GM19351 (cell line): Measurements from ENCODE around the gene MAPKAP1.
A peak's percentile ranks its signal among the peaks of the same experiment; 100 is the strongest.
"Not testable (repeated sequence)": the region's sequence is repeated elsewhere in the genome, so short reads cannot be mapped to it uniquely, and the experiment has no call there.

Source experiments
- ATAC-seq: cut with Tn5 transposase; IDR thresholded peaks from one replicate; pipeline ENCODE4 v1.9.1; 2021; ENCODE audit warnings: mild to moderate bottlenecking, moderate library complexity; ENCODE audit not compliant: unreplicated experiment

The MAPKAP1 gene

DNA sequence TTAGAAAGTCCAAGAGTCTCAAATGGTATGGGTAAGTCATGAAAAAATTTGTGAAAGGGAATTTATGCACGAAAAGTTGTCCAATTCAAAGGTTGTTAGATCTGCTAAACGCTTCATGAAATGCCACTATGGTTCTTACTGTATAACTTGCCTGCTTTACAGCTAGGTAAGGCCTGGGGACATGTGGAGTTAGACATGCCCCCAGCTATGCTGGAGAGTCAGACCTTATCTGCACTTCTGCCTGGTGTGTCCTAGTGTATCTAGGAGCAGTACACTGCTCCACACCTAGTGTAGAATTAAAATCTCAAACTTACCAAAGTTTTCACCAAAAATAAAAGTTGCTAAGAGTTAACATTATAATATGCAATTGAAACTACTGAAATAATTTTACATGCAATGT is 136.8 kb downstream of the MAPKAP1 start:
- no peak for ATAC-seq

DNA sequence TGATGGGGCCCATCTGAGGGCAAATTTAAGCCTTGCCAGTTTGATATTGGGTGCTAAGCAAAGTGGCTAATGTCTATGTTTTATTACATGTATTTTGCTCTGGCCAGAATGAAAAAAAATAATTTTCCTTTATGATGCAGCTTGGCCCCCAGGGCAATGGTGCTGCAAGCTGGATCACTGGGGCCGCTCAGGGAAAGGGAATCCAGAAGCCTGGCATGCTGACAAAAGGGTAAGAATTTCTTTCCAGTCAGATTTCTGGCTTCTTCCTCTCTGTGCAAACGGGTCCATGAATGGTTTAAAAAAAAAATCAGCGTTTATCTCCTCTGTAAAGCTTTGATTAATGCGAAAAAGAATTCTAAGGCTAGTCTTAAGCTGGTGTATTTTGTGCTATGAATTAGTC is 138.4 kb downstream of the MAPKAP1 start:
- ATAC-seq, result no peak

DNA sequence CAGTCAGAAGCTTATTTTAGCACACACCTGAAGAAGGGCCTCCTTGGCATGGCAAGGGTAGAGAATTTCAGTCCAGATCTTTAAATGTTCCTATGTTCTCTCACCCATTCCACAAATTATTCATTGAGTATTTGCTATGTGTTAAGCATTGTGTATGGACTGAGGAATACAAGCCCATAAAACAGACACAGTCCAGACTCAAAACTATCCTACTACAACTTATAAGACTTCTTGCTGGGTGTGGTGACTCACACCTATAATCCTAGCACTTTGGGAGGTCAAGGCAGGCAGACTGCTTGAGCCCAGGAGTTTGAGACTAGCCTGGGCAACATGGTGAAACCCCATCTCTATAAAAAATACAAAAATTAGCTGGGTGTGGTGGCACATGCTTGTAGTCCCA is 141.0 kb downstream of the MAPKAP1 start:
- not testable (repeated sequence) for ATAC-seq

DNA sequence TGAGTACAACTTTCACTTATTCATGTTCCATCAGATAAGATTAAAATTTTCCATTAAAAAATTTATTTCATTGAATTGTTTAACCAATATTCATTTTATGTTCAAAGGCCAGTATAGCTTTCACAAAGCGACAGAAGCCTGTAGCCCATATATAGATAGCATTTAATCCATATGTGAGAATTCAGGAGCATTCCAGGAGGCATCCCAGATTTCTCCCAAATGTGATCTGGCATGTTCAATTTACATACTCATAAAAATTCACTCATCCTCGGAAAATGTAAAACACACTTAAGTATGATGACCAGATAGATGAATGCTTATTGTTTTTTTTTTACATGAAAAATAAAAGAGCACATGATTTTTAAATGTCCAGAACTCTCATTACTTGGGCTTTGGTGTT is 141.9 kb downstream of the MAPKAP1 start:
- ATAC-seq, result no peak

DNA sequence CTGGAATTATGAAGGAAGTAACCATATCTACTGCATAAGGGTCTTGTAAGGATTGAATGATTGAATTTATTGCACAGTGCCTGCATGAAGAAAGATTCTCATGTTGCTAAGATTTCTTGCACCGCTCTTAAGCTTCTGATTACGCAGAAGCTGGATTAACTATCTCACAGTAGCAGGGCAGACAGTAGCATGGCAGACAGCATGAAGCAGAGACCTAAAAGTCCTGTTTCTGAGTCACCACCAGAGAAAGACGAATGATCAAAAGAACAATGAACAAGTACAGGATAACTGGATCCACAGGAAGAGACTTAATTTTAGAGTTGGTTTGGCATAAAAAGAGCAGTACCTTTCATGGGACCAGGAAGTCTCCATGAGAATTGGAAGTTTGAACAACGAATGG is 142.4 kb downstream of the MAPKAP1 start:
- no peak for ATAC-seq

DNA sequence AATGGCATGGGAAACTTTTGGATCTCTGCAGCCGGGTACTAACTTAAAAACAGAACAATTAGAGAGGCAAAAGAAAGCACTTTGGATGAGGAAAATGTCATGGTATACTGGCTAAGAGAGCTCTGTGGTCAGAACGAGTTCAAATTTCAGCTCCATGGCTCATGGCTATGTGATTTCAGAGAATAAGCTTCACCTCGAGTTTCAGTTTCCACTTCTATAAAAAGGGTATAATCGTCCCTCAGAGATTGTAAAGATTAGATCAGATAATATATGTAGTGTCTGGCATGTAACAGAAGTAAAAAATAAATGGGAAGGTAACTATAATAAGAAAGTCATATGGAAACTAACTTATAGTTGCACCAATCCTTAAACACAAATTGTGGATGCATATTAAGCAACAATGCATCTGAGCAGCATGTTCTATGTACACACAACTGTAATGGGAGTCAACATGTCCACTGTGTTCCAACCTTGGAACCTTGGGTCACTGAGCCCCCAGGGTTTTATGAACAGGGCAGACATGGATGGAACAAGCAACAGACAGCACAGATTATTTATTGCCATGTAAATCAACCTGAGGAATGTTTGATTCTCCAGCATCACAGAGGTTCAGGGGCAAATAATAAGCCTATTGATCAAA is 145.4 kb downstream of the MAPKAP1 start:
- peak; percentile 81 for ATAC-seq

DNA sequence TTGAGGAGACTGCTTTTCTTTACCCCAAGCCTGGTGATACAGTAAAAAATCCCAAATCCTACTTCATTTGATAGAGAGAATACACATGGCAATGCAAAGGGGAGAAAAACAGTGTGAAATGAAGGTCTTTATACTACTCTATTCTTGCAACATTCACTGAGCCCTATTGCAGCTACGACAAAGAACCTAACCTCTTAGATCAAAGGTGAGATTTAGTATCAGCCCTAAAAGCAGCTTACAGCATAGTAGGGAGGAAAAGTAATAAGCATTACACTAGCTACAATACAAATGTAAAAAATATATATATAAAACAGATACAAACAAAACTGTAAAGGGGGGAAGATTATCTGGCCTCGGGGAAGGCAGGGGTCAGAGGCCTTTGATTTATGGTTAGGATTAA is 147.1 kb downstream of the MAPKAP1 start:
- ATAC-seq, result no peak

DNA sequence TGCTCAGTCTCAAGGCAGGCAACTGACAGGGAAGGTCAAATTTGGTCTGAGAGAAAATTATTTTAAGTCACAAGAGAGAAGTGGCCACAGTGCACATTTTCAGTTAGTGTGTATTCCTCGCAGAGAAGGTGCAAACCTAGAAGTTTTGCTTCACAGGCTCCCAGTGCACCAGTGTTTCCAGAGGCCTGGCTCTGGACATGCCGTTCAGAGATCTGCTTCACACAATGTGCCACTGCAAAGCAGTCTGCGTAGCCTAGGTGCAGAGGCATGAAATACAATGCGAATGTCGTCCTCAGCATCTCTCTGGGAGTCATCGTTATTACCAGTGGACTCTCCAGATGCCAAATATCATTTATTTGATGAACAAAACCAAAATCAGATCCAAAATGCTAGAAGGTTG is 147.8 kb downstream of the MAPKAP1 start:
- ATAC-seq, result no peak

DNA sequence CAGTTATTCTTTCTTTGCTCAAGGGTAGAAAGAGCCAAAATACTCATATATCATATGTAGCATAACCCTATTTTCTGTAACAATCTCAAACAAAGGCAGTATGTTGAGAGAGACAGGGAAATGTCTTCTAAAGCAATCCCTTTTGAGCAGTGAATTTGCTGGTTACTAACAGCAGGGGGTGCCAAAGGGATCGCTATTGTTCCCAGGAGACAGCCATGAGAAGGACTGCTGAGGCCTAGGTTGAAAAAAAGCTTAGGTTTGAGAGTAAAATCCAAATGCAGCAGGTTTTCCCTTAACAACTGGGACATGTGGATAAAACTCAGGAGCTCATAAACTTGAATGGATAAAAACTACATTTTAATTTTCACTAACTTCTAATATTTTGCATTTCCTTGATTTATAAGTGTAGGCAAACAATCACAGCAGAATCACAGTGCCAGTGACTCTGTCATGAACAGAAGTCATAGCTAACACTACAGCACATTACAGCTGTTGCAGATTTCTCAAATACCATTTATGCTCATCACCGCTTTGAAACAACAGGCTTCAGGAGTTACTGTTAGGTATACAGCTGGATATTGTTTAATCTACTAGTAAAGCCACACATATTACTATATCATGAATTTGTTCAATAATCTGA is 148.4 kb downstream of the MAPKAP1 start:
- ATAC-seq, result peak; percentile 43

DNA sequence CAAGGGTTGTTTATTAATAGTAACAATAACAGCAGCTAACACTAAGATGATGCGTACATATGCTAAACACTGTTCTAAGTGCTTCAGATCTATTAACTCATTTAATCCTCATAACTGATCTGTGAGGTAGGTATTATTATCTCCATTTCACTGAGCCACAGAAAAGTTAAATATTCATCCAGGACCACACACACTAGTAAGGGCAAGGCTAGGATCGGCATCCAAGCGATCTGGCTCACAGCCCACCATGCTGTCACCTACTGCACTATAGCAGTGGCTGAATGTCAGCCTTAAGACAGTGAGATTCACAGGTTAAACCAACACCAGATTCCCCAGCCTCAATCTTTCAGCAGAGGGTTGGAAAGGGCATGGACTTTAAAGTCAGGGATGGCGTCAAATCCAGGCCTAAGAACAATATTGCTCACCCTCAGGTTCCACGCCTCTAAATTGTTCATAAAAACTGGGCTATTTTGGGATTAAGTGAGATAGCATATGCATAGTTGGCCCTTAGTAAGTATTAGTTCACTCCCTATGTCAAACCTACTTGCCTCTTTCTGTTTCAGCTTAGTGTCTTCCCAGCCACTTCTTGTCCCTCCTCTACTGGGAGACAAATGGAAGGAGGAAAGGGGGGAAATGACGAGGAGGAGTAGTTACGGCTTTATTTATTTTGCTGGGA is 150.8 kb downstream of the MAPKAP1 start:
- ATAC-seq, result no peak

DNA sequence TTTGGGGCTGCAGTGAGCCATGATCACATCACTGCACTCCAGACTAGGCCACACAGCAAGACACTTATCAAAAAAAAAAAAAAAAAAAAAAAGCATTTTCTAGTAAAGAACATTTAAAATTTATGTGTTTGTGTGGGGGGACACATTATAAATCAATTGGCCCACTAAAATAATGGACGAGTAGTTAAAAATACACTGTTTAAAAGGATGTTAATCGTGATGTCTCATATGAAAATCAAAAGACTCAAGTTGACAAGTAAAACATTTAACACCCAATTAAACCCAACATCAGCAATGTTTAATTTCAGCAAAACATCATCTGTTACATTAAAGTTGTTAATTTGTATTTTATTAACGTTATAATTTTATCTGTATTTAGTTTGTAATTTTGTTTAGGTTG is 152.3 kb downstream of the MAPKAP1 start:
- no peak for ATAC-seq

DNA sequence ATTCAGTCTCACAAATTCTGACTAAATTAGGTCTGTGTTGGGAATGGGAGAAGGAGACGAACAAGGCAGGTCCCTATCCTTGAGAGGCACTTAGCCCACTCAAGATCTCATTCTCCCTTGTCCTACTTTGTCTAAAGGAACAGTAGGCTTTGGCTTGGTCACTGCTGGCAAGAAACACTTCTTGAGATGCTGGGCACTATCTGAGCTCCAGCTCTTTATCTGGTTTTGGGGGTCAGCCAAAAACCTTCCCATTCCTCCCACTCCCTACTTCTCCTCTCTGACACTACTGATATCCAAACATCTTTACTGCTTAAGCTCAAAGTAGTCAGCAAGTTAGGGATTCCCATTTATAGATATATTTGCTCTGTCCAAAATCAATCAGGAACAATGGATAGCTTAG is 155.2 kb downstream of the MAPKAP1 start:
- no peak for ATAC-seq

DNA sequence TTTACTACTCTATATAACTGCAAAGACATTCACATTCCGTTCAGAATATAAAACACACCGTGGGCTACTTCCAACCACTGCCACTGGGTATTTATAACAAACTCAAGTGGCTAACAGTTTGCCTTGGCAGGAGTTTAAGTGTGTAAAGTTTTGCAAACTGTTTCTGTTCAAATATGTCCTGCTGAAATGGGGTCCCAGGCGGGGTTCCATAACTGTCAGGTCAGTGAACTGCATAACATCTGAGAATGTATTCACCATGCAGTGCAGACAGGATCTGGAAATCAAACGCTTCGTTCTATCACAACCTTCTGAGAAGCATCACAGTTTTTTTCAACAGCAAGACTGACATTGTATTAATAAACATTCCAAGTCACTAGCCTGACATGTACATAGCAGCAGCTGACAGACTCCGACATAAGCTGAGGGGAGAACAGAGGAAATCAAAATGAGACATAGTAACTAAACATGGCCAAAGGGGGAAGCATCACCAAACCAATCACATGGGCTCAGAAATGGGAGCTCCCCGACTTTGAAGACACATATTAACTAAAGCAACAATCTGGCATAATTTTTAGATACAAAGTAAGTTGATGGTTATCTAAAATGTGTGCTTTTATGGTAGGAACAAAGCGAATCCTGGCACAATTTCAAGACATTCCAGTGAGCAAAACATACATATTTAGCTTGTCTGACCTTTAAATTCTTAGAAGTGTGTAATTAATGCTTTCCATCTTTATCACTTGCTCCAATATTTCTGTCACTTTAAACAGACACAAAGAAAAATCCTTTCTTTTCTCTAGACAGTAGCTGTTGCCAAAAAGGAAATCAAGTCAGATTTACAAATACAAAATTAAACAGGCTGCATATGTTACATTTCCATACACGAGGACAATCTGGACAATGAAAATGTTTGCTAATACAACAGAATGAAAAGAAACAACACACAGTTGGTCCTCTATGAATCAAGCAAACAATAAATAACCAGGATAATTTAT is 156.8 kb downstream of the MAPKAP1 start:
- no peak for ATAC-seq

DNA sequence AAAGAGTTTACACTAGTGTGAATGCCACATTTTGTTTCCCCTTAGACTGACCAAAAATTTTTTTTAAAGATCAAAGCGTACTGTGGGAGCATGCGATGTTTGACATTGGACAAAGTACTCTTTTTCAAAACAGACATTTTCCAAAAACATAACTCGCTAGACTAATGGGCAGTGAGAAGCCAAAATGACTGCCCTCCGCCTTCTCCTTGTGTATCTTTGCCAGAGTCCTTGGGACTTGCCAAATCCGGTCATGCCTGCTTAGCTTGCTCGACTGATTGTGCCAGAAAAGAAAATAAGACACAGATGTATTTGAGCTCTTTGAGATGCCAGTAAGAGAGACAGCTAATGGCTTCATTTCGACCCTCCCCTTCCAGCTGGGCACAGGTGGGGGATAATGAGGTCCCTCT is 157.5 kb downstream of the MAPKAP1 start:
- no peak for ATAC-seq

DNA sequence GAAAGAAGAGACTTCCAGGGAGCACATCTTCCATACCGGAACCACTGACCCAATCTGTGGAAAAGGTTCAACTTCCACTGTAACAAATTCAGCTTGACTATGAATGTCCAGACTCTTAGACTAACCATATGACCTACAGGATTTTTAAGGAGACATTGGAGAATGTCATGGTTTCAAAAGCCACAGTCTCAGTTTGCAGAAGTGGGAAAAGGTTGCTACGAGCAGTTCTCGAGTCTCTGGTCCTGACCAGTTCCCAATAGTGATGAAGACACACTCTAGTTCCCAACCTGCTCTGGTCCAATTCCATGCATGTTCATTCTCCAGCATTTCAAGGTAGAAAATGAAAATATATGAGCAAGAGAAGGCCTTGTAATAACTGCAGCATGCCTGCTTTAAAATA is 158.0 kb downstream of the MAPKAP1 start:
- no peak for ATAC-seq

DNA sequence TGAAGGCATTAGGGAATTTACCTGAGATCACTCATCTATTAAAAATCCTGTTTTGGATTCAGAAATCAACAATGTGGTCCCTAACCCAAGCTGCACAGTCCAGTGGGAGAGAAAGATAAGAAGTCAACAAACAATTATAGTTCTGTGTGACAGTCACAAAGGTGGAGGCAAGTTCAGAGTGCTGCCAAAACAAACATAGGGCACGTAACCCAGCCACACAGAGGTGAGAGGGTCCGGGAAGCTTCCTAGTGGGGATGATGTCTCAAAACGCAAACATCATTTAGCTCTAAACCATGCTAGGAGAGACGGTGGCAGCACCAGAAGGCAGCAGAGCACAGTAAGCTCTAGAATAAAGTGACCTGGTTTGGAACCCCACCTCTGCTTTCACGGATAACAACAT is 158.9 kb downstream of the MAPKAP1 start:
- no peak for ATAC-seq

DNA sequence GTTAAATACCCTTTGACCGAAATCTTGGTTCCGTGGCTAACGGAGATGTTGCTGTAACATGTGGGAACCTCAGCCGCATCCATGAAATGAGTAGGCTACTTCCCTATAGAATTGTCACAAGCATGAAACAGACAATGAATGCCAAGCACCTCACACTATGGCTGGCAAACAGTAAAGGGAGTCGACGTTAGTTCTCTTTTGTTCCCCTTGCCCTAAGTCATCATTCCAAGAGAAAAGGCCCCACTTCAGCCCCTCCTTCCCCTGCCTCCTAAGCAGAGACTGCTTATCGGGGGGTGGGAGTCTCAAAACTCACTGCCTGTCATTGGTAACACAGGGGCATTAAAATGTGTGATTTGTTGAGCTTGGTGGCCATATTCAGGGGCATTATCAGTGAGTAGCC is 159.6 kb downstream of the MAPKAP1 start:
- no peak for ATAC-seq

DNA sequence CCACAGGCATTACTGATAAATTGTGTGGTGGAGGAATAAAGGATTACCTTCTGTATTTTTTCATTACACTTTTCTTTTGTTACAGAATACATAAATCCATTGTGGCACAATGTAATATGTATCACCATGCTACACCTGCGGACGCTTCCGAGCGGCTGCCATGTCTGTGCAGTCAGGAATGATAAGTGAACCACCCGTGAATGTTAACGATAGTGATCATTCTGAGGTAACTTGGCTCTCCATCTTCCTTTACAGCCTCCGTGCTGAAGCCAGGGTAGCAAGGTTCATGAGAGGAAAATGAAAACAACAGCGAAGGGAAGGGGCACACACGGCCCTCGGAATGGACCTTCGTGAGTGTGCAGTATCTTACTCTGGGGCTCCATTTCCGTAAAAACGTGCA is 161.2 kb downstream of the MAPKAP1 start:
- ATAC-seq, result no peak

DNA sequence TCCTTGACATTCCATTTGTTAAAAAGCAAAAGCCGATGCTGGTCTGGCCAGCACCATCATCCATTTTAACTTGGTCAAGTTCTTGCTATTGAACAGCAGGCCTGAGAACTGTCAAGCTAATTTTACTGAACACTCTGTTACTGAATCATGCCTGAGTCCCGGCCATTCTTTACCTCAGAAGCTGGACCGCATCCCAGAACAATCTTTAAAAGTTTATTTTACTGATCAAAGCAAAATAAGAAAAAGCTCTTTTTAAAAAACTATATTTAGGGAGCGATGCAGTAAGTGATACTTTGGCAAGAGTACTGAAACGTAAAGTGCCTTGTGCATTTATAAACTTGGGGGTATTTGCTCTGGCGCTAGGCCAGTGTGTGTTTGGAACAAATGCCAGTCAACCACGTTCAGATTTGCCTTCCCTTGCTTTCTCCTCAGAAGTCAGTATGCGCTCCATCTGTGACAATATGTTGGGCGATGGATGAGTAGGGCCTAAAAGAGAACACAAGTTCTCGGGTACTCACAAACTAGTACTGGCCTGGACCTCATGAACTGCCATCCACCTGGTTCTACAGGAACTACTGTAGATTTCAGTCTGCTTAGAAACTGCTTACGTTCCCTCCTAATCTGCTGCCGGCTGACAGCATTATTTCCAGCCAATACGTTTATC is 161.9 kb downstream of the MAPKAP1 start:
- ATAC-seq, result no peak

DNA sequence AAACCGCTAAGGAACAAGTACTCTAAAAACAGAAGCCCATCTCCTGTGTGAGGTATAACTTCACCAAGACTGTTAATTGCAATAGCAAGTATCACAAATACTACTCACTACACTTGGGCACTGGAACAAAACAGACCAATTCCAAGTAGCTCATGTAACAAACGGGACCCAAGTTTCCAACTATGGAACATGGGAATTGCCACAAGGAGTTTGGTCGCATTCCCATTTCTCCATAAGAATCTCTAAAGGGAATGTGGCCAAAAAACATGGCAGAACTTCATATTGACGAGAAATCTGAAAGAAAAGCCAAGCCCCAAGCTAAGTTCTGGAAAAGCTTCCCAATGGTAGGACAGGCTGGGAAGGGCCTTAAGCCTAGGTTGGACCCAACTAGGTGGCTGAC is 162.5 kb downstream of the MAPKAP1 start:
- no peak for ATAC-seq

DNA sequence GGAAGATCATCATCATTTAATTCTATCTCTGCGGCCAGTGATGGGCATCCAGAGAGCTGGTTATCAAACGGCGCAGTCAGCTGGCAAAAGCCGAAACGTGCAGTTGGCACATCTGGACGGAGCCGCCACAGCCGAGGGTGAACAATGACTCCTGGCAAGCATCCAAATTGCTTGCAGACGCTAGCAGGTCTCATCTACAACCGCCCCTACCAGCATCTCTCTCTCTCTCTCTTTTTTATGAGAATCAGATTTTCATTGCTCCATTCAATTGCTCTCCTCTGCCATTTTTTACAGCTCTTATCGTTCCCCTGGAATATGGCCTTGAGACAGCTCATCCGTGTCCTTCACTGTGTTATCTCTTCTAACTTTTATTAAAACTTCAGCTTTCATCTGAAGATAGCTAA is 165.2 kb downstream of the MAPKAP1 start:
- ATAC-seq, result no peak
